Fibroblast of lung (primary cell): ENCODE data around the gene HINT1. TPM values are rescaled to one million over a fixed set of nuclear protein-coding genes. Genes with fewer than 3 reads are reported as not detected.

Experiments
- DNase-seq, 2 donors: peaks; one replicate each; pipeline versions ENCODE4 v3.0.0 to v3.0.0-alpha.2; 2010; ENCODE audit warnings: low read depth in 2 of 2
- H2AFZ ChIP-seq: 2 replicates; pipeline ENCODE4 v1.5.1; 2012; ENCODE audit warnings: low read length, control low read depth, inconsistent platforms
- H3K27ac ChIP-seq: 2 replicates; pipeline ENCODE4 v1.5.1; 2011; ENCODE audit warnings: low read length, control low read depth; ENCODE audit not compliant: insufficient read depth
- H3K27me3 ChIP-seq: 2 replicates; pipeline ENCODE4 v1.5.1; 2011; ENCODE audit warnings: mild to moderate bottlenecking, low read length; ENCODE audit not compliant: control insufficient read depth, insufficient read depth
- H3K36me3 ChIP-seq: 2 replicates; pipeline ENCODE4 v1.5.1; 2011; ENCODE audit warnings: low read length; ENCODE audit not compliant: control insufficient read depth, insufficient read depth
- H3K4me1 ChIP-seq: 2 replicates; pipeline ENCODE4 v1.5.1; 2011; ENCODE audit warnings: low read length; ENCODE audit not compliant: control insufficient read depth, insufficient read depth; ENCODE audit errors: extremely low read depth
- H3K4me2 ChIP-seq: 2 replicates; pipeline ENCODE4 v1.5.1; 2011; ENCODE audit warnings: low read length, control low read depth; ENCODE audit not compliant: insufficient read depth; ENCODE audit errors: extremely low read depth
- H3K4me3 ChIP-seq, 4 experiments: fragments of 200-600 bp in 1 of 4; sonication (generic) in 1 of 4; replicated peaks in 1 of 4; 2 replicates each; pipeline ENCODE4 v1.5.1; 2011 to 2016; ENCODE audit warnings: low read length in 4 of 4, low read depth in 3 of 4, mild to moderate bottlenecking in 3 of 4, control low read depth in 2 of 4, inconsistent platforms in 1 of 4, mixed read lengths in 1 of 4; ENCODE audit not compliant: insufficient read depth in 1 of 4; ENCODE audit errors: control extremely low read depth in 1 of 4
- H3K79me2 ChIP-seq: 2 replicates; pipeline ENCODE4 v1.5.1; 2012; ENCODE audit warnings: mild to moderate bottlenecking, low read length, inconsistent platforms; ENCODE audit not compliant: control insufficient read depth, insufficient read depth
- H3K9ac ChIP-seq: 2 replicates; pipeline ENCODE4 v1.5.1; 2011; ENCODE audit warnings: mild to moderate bottlenecking, low read length, control low read depth; ENCODE audit not compliant: insufficient read depth
- H3K9me3 ChIP-seq: 2 replicates; pipeline ENCODE4 v1.5.1; 2012; ENCODE audit warnings: low read depth, low read length; ENCODE audit not compliant: control insufficient read depth, insufficient read depth
- H4K20me1 ChIP-seq: 2 replicates; pipeline ENCODE4 v1.5.1; 2011; ENCODE audit warnings: low read length; ENCODE audit not compliant: control insufficient read depth, insufficient read depth; ENCODE audit errors: extremely low read depth
- CTCF ChIP-seq, 2 donors: IDR thresholded peaks in 1 of 2; conservative IDR thresholded peaks in 1 of 2; 1 replicate in 1 of 2; 2 replicates in 1 of 2; pipeline ENCODE4 v1.5.1; 2011 to 2012; ENCODE audit warnings: low read length in 2 of 2, control low read depth in 1 of 2, inconsistent platforms in 1 of 2, low read depth in 1 of 2, mild to moderate bottlenecking in 1 of 2
- EZH2 ChIP-seq: IDR thresholded peaks from 2 replicates; pipeline ENCODE4 v1.5.1; 2012; ENCODE audit warnings: low read length, control low read depth, mild to moderate bottlenecking; ENCODE audit errors: missing control alignments
- polyA plus RNA-seq, 2 donors: library from polyadenylated mRNA; depleted of rRNA in 1 of 2; stranded (reverse) in 1 of 2; unstranded in 1 of 2; fragments of >200 nt; gene quantifications; 2 replicates each; pipeline ENCODE4 v1.2.1, GENCODE V29; 2011 to 2012; ENCODE audit warnings: missing spikeins in 1 of 2
- total RNA-seq: library from RNA; depleted of rRNA; stranded (reverse); fragments of >200 nt; gene quantifications from 2 replicates; pipeline ENCODE4 v1.2.1, GENCODE V29; 2014

Gene HINT1
- total and polyA plus RNA-seq, 2 donors (not counting 1 experiment from before 2014, with no cell fraction given): 225 to 332 TPM

GRCh38 chr5:131211669-131212068 is 46.6 kb upstream of the HINT1 start:
- Histone ChIP-seq H3K27ac (no peak overlapping the region), H2AFZ (no peak overlapping the region), H3K4me3 (no peak overlapping the region), H3K27me3 (no peaks in the 10 kb centered on the region), H3K36me3 (no peaks in the 10 kb centered on the region), H3K4me1 (no peaks in the 10 kb centered on the region), H3K9ac (no peak overlapping the region), H3K9me3 (no peaks in the 10 kb centered on the region), H3K4me2 (no peak overlapping the region), H3K79me2 (no peaks in the 10 kb centered on the region), H4K20me1 (no peaks in the 10 kb centered on the region)
- no peak for TF ChIP-seq CTCF (conservative IDR thresholded peaks at IDR 0.05 in 1 of 2, IDR thresholded peaks at IDR 0.05 in 1 of 2; ENCODE audit: low read depth in 1 of 2, low read length in 2 of 2)
- TF ChIP-seq EZH2: no peak
- DNase-seq: no peak

DNA sequence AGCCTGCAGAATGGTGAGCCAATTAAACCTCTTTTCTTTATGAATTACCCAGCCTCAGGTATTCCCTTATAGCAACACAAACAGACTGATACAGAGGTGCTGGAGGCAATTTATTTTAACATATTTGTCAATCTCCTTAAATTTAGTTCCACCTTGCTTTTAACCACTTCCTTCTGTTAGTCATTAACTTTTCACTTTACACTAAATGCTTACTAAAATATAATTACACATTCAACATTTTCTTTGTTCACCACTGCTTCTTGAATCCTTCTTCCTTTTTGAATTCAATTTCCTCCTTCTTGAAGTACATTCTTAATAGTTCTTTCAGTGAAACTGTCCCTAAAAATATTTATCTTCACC is 45.1 kb upstream of the HINT1 start:
- no peak for TF ChIP-seq EZH2
- no peak for TF ChIP-seq CTCF (conservative IDR thresholded peaks at IDR 0.05 in 1 of 2, IDR thresholded peaks at IDR 0.05 in 1 of 2; ENCODE audit: low read depth in 1 of 2, low read length in 2 of 2)

DNA sequence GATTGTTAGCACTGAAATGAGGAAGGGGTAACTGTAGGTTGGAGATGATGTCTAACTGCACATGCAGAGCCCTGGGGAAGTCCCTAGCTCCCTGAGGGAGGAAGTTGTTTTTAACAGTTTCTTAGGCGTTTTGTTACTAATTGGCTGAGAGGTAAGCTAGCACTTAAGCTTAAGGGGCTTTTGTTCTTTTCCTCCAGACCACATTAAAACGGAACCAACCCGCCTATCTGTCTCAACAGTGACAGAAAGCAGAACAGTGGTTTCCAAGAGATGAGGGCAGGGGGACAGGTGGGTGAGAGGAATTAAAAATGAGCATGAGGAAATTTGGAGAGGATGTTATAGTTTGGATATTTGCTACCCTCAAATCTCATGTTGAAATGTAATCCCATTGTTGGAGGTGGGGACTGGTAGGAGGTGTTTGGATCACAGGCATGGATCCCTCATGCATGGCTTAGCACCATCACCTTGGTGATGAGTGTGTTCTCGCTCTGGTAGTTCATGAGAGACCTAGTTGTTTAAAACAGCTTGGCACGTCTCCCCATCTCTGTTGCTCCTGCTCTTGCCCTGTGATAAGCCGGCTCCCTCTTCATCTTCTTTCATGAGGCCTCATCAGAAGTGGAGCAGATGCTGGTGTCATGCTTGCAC is 44.6 kb upstream of the HINT1 start:
- H2AFZ ChIP-seq: no peak overlapping the region
- H3K79me2 ChIP-seq: no peaks in the 10 kb centered on the region
- H3K27ac ChIP-seq: no peak overlapping the region
- no peak overlapping the region for H3K4me2 ChIP-seq
- H4K20me1 ChIP-seq: no peaks in the 10 kb centered on the region
- H3K9me3 ChIP-seq: no peaks in the 10 kb centered on the region
- TF ChIP-seq EZH2 (no peak), CTCF (conservative IDR thresholded peaks at IDR 0.05 in 1 of 2, IDR thresholded peaks at IDR 0.05 in 1 of 2; ENCODE audit: low read depth in 1 of 2, low read length in 2 of 2) (no peak)
- H3K4me1 ChIP-seq: no peaks in the 10 kb centered on the region
- H3K4me3 ChIP-seq: no peak overlapping the region
- DNase-seq: no peak
- no peaks in the 10 kb centered on the region for H3K27me3 ChIP-seq
- no peak overlapping the region for H3K9ac ChIP-seq
- H3K36me3 ChIP-seq: no peaks in the 10 kb centered on the region

More for the DNA sequence above, 45.1 kb upstream of the HINT1 start:
- Histone ChIP-seq H3K27ac (no peak overlapping the region), H3K27me3 (no peaks in the 10 kb centered on the region), H3K4me2 (no peak overlapping the region), H3K9me3 (no peaks in the 10 kb centered on the region), H3K4me1 (no peaks in the 10 kb centered on the region), H3K9ac (no peak overlapping the region), H3K4me3 (no peak overlapping the region), H4K20me1 (no peaks in the 10 kb centered on the region), H2AFZ (no peak overlapping the region), H3K79me2 (no peaks in the 10 kb centered on the region), H3K36me3 (no peaks in the 10 kb centered on the region)
- DNase-seq: no peak
